Liver (tissue), 9 donors: ENCODE measurements around the gene MDGA2. TPM values are rescaled to one million over a fixed set of nuclear protein-coding genes. Genes with fewer than 3 reads are reported as not detected.

ENCODE experiments used
- DNase-seq: peaks from one replicate; pipeline ENCODE4 v3.0.0-alpha.2; 2017; ENCODE audit warnings: low spot score
- H3K27ac ChIP-seq, 2 donors: one replicate each; pipeline ENCODE4 v1.7.0; 2013; ENCODE audit warnings: inconsistent platforms in 2 of 2, low read length in 2 of 2, control low read depth in 1 of 2, low read depth in 1 of 2, mild to moderate bottlenecking in 1 of 2
- H3K27me3 ChIP-seq, 4 donors: one replicate each; pipeline versions ENCODE4 v1.6.1 to v1.7.0; 2013; ENCODE audit warnings: low read length in 3 of 4, inconsistent platforms in 1 of 4, mild to moderate bottlenecking in 1 of 4, moderate library complexity in 1 of 4; ENCODE audit not compliant: control insufficient read depth in 4 of 4, insufficient read depth in 4 of 4
- H3K36me3 ChIP-seq, 4 donors: one replicate each; pipeline versions ENCODE4 v1.6.1 to v1.7.0; 2013; ENCODE audit warnings: low read length in 3 of 4, mild to moderate bottlenecking in 3 of 4, low read depth in 1 of 4, moderate library complexity in 1 of 4; ENCODE audit not compliant: control insufficient read depth in 4 of 4, insufficient read depth in 3 of 4
- H3K4me1 ChIP-seq, 4 donors: one replicate each; pipeline versions ENCODE4 v1.6.1 to v1.7.0; 2013; ENCODE audit warnings: low read length in 3 of 4, mild to moderate bottlenecking in 3 of 4, moderate library complexity in 1 of 4; ENCODE audit not compliant: control insufficient read depth in 4 of 4, insufficient read depth in 4 of 4
- H3K4me3 ChIP-seq, 3 donors: one replicate each; pipeline versions ENCODE4 v1.6.1 to v1.7.0; 2013; ENCODE audit warnings: low read length in 3 of 3, control low read depth in 1 of 3, low read depth in 1 of 3, mild to moderate bottlenecking in 1 of 3
- H3K9ac ChIP-seq, 2 donors: one replicate each; pipeline ENCODE4 v1.7.0; 2013; ENCODE audit warnings: low read length in 2 of 2, mild to moderate bottlenecking in 2 of 2, moderate library complexity in 2 of 2, control low read depth in 1 of 2, low read depth in 1 of 2
- H3K9me3 ChIP-seq, 4 donors: one replicate each; pipeline versions ENCODE4 v1.6.1 to v1.7.0; 2013; ENCODE audit warnings: low read length in 3 of 4; ENCODE audit not compliant: control insufficient read depth in 4 of 4
- FOXA1 ChIP-seq: IDR thresholded peaks from 2 replicates; pipeline ENCODE4 v1.6.1; 2016; ENCODE audit warnings: antibody characterized with exemption
- HNF4A ChIP-seq, 2 donors: conservative IDR thresholded peaks; 2 replicates each; pipeline ENCODE4 v1.6.1; 2016; ENCODE audit warnings: antibody characterized with exemption in 2 of 2, mild to moderate bottlenecking in 2 of 2
- HNF4G ChIP-seq: IDR thresholded peaks from 2 replicates; pipeline ENCODE4 v1.6.1; 2016; ENCODE audit warnings: antibody characterized with exemption
- JUND ChIP-seq, 2 donors: IDR thresholded peaks; 2 replicates each; pipeline ENCODE4 v1.6.1; 2016; ENCODE audit warnings: antibody characterized with exemption in 2 of 2
- RAD21 ChIP-seq, 2 donors: IDR thresholded peaks; 2 replicates each; pipeline ENCODE4 v1.6.1; 2016; ENCODE audit warnings: antibody characterized with exemption in 2 of 2, mild to moderate bottlenecking in 2 of 2
- SP1 ChIP-seq: IDR thresholded peaks from 2 replicates; pipeline ENCODE4 v1.6.1; 2018; ENCODE audit warnings: antibody characterized with exemption, mild to moderate bottlenecking
- TAF1 ChIP-seq: conservative IDR thresholded peaks from 2 replicates; pipeline ENCODE4 v1.6.1; 2016; ENCODE audit warnings: antibody characterized with exemption, mild to moderate bottlenecking
- WGBS: extraction: QIAGEN DNeasy Blood & Tissue Kit; methylation state at CpG from one replicate; pipeline ENCODE4 v1.1.7; 2013; 5-methylcytosine and 5-hydroxymethylcytosine counted together
- polyA plus RNA-seq, 2 donors: library from polyadenylated mRNA; stranded (reverse) in 1 of 2; unstranded in 1 of 2; fragments of 200-250 nt in 1 of 2; fragments of >200 nt in 1 of 2; fragmentation: Nextera tagmentation in 1 of 2; extraction: Ambion mirVana in 1 of 2; gene quantifications; one replicate each; pipeline versions ENCODE4 v1.2.1 to v1.2.3, GENCODE V29; 2013 to 2015
- total RNA-seq, 2 donors: library from RNA; depleted of rRNA; stranded (reverse); fragments of >200 nt; gene quantifications; one replicate each; pipeline ENCODE4 v1.2.3, GENCODE V29; 2014
- TF ChIP-seq, protein P1 (sequence below): fragments of 150-350 bp; IDR thresholded peaks from 2 replicates; pipeline ENCODE4 v1.5.1; 2017; ENCODE audit warnings: improper control_type of control experiment, low read depth, low read length; ENCODE audit not compliant: missing input control
- TF ChIP-seq, protein P2 (sequence below): IDR thresholded peaks from 2 replicates; pipeline ENCODE4 v1.6.1; 2016; ENCODE audit warnings: antibody characterized with exemption
- donor health status: healthy.
- donor health status: healthy.
- donor health status: healthy.
- donor health status: healthy.
- donor health status: healthy.

Gene MDGA2
- total and polyA plus RNA-seq, 4 donors, result 0.05 to 0.33 (median 0.19) TPM

DNA sequence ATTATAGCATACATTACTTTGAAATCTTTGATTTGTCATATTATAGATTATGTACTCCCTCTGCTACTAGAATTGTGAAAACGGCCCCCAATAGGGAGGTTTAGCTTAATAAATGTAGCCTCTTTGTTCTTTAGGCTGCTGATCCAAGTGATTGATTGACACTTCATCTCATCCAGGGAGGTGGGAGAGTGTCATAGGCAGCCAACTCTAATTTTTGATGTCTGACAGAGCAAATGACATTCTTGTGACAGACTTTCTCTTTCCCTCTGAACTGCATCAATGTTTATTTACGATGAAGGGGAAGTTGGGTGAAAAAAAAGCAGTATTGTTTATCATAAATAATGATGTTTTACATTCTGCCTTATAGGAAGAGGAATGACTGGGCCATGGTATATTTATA, 221.4 kb downstream of the MDGA2 start:
- Histone ChIP-seq H3K36me3 (no peaks in the 10 kb centered on the region), H3K27ac (no peak overlapping the region), H3K9ac (no peak overlapping the region), H3K4me1 (no peaks in the 10 kb centered on the region), H3K27me3 (no peaks in the 10 kb centered on the region), H3K4me3 (no peak overlapping the region), H3K9me3 (no peaks in the 10 kb centered on the region)
- TF ChIP-seq, protein P1, sequence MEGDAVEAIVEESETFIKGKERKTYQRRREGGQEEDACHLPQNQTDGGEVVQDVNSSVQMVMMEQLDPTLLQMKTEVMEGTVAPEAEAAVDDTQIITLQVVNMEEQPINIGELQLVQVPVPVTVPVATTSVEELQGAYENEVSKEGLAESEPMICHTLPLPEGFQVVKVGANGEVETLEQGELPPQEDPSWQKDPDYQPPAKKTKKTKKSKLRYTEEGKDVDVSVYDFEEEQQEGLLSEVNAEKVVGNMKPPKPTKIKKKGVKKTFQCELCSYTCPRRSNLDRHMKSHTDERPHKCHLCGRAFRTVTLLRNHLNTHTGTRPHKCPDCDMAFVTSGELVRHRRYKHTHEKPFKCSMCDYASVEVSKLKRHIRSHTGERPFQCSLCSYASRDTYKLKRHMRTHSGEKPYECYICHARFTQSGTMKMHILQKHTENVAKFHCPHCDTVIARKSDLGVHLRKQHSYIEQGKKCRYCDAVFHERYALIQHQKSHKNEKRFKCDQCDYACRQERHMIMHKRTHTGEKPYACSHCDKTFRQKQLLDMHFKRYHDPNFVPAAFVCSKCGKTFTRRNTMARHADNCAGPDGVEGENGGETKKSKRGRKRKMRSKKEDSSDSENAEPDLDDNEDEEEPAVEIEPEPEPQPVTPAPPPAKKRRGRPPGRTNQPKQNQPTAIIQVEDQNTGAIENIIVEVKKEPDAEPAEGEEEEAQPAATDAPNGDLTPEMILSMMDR, result no peak
- TF ChIP-seq TAF1, result no peak
- TF ChIP-seq, protein P2, sequence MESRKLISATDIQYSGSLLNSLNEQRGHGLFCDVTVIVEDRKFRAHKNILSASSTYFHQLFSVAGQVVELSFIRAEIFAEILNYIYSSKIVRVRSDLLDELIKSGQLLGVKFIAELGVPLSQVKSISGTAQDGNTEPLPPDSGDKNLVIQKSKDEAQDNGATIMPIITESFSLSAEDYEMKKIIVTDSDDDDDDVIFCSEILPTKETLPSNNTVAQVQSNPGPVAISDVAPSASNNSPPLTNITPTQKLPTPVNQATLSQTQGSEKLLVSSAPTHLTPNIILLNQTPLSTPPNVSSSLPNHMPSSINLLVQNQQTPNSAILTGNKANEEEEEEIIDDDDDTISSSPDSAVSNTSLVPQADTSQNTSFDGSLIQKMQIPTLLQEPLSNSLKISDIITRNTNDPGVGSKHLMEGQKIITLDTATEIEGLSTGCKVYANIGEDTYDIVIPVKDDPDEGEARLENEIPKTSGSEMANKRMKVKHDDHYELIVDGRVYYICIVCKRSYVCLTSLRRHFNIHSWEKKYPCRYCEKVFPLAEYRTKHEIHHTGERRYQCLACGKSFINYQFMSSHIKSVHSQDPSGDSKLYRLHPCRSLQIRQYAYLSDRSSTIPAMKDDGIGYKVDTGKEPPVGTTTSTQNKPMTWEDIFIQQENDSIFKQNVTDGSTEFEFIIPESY, result no peak
- no peak for TF ChIP-seq JUND (IDR thresholded peaks at IDR 0.05)
- WGBS, result 62% methylated on average over 2 of the region's 2 CpGs
- no peak for DNase-seq

DNA sequence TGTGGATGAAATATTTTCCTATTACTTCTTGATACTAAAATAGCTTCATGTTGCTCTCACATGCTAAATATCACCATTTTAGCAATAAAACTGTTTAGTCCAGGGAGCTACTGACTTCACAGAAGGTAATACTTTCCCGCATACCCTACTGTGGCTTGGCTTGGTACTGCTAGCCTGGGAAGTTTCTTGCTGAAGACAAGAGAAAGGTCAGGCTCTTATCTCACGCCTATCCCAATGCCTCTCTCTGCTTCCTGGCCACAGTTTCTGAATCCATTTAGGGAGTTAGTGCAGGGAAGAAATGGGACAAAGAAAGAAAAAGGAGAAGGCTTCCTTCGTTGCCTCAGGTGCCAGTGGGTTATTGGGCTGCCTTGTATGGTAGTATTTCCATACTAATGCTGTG, 228.3 kb downstream of the MDGA2 start:
- WGBS, result 83% methylated on average over 3 of the region's 3 CpGs
- Histone ChIP-seq H3K27me3 (no peaks in the 10 kb centered on the region), H3K36me3 (no peaks in the 10 kb centered on the region), H3K4me1 (no peaks in the 10 kb centered on the region), H3K27ac (no peak overlapping the region), H3K9me3 (no peaks in the 10 kb centered on the region), H3K4me3 (no peak overlapping the region), H3K9ac (no peak overlapping the region)
- TF ChIP-seq SP1, result no peak
- no peak for TF ChIP-seq FOXA1
- DNase-seq, result no peak

DNA sequence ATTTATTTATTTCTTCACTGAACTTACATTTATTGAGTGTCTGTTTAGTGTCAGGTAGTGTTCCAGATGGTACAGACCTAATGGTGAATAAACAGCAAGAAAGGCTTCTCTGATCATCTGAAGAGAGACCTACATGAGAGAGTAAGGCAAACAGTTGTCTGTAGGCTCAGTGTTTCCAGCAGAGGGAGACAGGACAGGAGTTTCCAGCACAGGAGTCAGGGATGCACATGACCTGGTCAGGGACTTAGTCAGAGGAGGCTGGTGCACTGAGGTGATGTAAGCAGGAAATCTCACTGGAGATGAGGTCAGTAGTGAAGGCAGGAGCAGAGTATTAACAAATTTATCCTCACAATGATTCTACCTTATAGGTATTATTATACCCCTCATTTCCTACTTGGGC, 233.2 kb downstream of the MDGA2 start:
- no peak overlapping the region for H3K27ac ChIP-seq
- no peaks in the 10 kb centered on the region for H3K4me1 ChIP-seq
- H3K4me3 ChIP-seq, result no peak overlapping the region
- no peaks in the 10 kb centered on the region for H3K36me3 ChIP-seq
- TF ChIP-seq HNF4G (no peak), RAD21 (IDR thresholded peaks at IDR 0.05) (peak; percentile 85 to 89), HNF4A (conservative IDR thresholded peaks at IDR 0.05) (no peak), TAF1 (no peak)
- TF ChIP-seq, protein P1, result peak; percentile 56
- no peak overlapping the region for H3K9ac ChIP-seq
- no peak for DNase-seq
- no peaks in the 10 kb centered on the region for H3K9me3 ChIP-seq
- no peaks in the 10 kb centered on the region for H3K27me3 ChIP-seq
